HG03135 (cell line): ENCODE results near the gene NEDD8.
"Not testable (repeated sequence)": the region's sequence is repeated elsewhere in the genome, so short reads cannot be mapped to it uniquely, and the experiment has no call there.

Experiments
- ATAC-seq: cut with Tn5 transposase; IDR thresholded peaks from one replicate; pipeline ENCODE4 v1.9.1; 2021; ENCODE audit warnings: mild to moderate bottlenecking, moderate library complexity; ENCODE audit not compliant: unreplicated experiment

Gene NEDD8

DNA sequence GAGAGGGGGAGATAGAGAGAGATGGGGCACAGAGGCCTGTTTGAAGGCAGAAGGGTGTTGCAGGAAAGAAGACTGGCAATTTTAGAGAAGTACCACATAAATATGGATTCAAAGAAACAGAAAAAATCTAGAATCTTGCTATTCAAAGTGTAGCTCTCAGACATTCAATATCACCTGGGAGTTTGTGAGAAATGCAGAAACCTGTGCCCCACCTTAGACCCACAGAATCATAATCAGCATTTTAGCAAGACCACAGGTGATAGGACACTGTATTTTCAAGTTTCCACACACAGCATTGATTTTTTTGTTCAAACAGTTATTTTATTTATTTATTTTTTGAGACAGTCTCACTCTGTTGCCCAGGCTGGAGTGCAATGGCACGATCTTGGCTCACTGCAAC, 3.3 kb downstream of the NEDD8 start:
- no peak for ATAC-seq

DNA sequence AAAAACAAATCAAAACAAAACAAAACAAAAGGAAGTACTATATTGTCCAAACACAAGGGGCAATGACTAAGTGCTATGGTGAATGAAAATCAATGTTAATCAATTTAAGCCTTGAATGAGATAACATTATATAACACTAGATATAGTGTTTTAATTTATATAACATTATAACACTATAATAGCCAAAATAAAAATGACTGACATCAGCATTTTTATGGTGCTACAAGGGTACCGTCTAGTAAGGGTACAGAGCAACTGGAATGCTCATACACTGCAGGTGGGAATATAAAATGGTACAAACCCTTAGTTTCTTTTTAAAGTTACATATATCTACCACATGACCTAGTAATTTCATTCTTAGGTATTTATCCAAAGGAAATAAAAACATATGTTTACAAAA, 5.7 kb downstream of the NEDD8 start:
- no peak for ATAC-seq

DNA sequence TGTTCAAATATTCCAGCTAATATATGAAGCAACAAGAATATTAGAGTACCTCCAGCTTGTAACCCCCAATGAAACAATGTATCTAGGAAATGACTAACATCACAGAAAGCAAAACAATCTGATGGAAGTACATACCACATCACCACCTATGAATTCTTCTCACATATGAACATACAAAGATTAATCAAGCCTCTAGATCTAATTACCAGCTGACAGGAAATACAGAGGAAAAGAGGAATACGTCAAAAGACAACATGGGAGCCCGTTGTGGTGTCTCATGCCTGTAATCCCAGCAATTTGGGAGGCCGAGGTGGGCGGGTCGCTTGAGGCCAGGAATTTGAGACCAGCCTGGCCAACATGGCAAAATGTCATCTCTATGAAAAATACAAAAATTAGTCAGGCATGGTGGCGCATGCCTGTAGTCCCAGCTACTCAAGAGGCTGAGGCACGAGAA, 7.5 kb downstream of the NEDD8 start:
- ATAC-seq, result no peak

DNA sequence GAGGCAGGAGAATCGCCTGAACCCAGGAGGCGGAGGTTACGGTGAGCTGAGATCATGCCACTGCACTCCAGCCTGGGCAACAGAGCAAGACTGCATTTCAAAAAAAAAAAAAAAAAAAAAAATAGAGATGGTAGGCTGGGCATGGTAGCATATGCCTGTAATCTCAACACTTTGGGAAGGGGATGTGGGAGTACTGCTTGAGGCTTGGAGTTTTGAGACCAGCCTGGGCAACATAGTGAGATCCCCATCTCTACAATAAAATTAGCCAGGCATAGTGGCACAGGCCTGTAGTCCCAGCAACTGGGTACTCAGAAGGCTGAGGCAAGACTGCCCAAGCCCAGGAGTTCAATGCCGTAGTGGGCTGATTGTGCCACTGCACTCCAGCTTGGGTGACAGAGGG, 9.2 kb downstream of the NEDD8 start:
- ATAC-seq, result not testable (repeated sequence)

DNA sequence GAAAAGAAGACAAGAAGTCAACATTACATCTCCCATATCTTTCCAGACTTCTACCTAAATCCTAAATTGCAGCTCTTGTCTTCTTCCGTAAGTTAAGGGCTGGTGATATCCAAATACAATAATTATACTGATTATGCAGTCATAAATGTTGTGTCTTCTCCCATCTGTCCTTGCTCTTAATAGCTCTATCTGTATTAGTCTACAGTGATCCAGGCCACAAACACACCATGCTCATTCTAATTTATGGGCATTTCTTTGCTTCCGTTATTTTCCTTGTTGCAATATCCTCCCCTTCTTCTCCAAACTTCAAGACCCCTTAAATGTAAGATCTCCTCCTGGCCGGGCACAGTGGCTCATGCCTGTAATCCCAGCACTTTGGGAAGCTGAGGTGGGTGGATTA, 12.6 kb downstream of the NEDD8 start:
- no peak for ATAC-seq

DNA sequence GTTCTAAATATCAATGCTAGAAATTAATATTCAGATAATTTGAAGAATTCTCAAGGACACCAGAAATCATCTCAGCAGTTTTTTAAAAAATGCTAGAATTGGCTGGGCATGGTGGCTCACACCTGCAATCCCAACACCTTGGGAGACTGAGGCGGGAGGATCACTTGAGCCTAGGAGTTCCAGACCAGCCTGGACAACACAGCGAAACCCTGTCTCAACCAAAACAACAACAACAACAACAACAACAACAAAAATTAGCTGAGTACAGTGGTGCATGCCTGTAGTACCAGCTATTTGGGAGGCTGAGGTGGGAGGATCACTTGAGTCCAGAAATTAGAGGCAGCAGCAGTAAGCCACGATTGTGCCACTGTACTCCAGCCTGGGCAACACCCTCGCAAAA, 13.1 kb downstream of the NEDD8 start:
- no peak for ATAC-seq

DNA sequence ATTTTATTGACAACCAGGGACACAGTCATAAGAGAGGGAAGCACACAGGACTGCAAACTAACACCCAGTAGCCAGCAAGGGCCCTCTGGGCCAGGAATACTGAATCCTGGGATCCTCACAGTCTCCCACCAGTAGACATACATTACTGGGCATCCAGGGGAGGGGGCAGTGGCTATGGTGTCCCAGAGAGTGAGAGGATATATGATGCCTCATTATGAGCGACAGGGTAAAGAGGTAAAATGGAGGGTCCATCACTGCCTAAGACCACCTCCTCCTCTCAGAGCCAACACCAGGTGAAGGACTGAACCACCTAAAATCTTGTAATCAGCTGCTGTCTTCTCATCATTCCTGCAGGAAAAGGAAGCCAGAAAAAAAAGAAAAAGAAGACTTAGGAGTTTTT, 15.3 kb downstream of the NEDD8 start:
- ATAC-seq, result not testable (repeated sequence)

DNA sequence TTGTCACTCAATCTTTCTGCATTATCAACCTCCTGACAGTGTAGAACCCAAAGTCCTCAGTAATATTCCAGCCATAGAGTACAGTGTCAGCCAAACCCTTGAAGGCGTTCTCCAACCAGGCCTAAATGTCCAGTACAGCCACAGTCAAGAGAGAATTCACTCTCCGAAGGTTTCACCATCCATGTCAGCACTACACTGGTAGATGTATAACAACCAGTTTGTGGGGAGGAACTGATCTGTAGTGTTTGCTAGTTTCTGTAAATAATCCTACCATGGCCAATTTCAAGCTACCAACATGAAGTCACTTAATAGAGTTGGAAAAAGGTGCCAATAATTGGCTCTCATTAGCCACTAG, 15.8 kb downstream of the NEDD8 start:
- ATAC-seq, result no peak

DNA sequence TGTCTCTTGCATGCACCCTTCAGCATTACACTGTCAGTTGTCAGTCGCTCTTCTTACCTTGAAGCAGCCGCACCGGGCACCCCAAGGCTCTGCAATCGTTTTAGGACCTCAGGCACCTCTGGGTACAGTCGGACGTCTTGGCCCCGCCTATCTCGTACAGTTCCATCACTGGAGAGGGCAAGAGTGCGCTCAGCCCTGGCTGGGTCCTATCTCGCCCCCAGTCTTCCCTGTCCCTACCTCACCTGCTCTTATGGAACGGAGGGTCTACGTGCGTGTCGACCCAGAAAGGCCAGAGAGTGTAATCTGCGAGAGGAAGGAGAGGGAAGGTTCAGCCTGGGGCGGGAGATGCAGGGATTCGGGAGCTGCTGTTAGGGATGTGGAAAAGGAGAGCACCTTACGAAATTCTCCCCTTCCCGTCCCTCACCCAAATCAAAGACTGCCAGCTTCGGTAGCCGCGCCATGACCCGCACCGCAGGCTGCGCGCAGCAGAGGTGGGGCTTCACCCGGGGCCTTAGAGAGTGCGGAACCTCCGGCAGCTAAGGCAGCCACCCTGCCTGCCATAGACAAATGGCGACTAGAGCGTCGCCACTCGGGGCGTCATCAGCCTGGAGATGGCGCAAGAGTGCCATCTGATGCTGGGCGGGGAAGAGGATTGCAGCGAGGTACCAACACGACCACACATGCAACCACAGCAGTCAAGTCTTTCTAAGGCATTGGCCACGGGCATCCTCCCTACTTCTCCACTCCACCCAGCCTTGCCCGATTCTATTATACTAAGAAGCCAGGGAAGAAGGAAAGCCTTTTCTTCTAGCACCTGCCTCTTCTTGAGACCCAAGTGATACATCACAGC, 16.4 kb downstream of the NEDD8 start, which contains the start of gene MDP1:
Gene MDP1, minus strand, starts transcription at position 572 of the 850 bp plus-strand sequence. Its CDS starts 111 bp downstream, at position 461.
- ATAC-seq, result peak; percentile 64

DNA sequence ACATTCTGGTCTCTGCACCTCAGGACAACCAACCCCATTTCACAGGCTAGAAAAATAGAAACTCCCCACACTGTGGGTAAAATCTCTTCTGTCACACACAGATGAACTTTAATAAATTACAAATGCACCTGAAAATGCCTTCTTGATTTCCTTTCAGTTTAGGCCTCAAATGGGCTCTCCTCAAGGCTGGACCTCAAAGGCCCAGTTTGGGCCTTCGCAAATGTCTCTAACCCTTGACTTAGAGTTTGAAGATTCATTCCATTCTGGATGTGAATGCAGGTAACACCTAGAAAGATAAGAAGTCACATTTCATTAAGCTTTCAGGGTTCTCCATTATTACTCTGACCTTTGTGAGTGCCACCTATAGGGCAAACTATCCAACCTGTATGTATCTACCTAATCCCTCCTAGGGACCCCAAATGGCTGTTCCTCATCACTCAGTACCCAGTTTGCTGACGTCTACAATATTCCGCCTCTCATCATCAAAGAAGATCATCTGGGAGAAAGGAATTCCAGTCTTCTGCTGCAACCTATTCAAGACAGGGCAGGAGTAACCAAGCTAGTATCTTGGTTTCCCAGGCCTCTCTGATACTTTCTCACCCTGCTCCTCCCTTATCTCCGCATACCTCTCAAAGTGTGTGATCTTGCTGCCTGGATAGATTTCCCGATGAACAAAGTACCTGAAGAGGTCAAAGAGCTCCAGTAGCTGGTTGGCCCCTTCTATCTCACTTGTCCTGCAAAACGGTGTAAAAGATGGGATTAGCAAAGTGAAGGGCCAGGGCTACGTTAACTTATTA, 18.1 kb downstream of the NEDD8 start:
- ATAC-seq, result no peak

DNA sequence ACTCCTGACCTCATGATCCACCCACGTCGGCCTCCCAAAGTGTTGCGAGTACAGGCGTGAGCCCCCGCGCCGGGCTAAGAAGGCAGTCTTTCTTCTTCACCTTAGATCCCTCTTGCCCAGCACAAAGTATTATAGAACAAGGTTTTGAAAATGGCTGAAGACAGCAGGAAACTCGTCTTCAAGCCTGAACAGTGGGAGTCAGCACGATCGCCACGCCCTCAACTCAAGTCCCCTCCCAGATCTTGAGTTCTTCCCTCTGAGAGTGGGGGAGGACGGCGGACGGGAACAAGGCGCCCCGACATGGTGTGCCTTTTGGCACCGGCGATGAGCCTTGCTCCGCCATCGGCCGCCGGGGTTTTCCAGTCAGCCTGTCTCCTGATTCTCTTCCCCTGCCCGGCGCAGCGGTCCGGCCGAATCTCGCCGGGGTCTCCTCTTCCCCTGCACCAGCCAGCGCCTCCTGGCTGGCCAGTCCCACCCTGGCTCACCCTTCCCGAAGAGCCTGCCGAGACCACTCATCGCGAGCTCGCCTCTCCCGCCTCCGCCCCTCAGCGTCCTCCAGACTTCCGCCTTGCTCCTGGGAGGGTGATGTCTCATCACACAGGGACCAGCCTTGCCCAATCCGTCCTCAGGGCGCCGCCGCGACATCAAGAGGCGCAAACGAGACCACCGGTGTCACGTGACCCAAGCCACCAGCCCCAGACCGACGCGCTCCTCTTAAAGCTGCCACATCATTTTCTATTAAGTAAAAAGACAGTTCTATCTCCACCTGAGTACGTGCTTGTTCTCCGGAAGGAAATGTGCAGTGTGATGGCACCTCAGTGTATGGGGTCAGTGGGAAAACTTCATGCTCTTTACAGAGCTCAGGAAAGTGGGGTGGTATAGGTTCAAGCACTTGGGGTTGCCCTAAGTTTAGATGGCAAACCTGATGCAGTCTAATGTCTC, 19.0 kb downstream of the NEDD8 start, which contains the start of gene CHMP4A:
Gene CHMP4A, minus strand, starts transcription at position 565 of the 942 bp plus-strand sequence. Its CDS starts 49 bp downstream, at position 516.
- peak; percentile 73 for ATAC-seq

DNA sequence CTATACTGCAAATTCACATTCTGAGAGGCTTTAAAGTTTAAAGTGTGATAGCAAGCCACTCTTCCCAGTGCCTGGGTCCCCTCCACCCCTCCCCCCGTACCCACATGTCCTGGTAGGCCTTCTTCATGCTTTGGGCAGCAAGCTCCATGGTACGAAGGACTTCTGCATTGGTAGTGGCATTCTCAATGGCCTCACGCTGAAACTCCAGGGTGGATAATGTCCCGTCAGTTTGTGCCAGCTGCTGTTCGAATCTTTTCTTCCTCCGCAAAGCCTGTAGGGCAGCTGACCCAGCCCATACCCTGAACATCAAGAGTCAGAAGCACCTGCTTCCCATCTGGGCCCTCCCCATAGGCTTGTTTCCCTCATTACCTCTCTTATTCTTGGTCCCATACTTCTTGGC, 20.9 kb downstream of the NEDD8 start:
- ATAC-seq, result no peak

DNA sequence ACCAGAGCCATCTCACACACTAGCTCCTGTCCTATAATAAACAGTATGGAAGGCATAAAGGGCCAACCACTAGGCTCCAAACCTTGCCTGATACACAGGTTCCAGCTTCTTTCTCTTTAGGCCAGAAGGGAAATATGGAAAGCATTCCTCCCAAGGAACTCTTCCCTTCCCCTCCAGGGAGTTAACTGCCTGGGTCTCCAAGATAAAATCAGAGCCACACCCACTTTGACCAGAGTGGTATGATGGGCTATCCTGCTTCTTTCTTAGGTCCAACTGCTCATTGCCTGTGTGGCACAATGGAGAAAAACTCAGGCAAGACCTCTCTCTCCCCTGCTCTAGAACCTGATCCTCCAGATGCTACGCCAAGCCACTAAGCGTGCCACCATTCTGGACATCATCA, 24.5 kb downstream of the NEDD8 start:
- no peak for ATAC-seq

DNA sequence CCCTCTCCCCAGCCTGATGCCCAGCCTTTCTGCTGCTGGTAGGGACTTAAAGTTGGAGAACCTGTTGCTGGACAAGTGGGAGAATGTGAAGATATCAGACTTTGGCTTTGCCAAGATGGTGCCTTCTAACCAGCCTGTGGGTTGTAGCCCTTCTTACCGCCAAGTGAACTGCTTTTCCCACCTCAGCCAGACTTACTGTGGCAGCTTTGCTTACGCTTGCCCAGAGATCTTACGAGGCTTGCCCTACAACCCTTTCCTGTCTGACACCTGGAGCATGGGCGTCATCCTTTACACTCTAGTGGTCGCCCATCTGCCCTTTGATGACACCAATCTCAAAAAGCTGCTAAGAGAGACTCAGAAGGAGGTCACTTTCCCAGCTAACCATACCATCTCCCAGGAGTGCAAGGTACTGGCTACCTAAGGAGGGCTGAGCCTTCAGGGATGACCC, 25.0 kb downstream of the NEDD8 start:
- ATAC-seq, result no peak

DNA sequence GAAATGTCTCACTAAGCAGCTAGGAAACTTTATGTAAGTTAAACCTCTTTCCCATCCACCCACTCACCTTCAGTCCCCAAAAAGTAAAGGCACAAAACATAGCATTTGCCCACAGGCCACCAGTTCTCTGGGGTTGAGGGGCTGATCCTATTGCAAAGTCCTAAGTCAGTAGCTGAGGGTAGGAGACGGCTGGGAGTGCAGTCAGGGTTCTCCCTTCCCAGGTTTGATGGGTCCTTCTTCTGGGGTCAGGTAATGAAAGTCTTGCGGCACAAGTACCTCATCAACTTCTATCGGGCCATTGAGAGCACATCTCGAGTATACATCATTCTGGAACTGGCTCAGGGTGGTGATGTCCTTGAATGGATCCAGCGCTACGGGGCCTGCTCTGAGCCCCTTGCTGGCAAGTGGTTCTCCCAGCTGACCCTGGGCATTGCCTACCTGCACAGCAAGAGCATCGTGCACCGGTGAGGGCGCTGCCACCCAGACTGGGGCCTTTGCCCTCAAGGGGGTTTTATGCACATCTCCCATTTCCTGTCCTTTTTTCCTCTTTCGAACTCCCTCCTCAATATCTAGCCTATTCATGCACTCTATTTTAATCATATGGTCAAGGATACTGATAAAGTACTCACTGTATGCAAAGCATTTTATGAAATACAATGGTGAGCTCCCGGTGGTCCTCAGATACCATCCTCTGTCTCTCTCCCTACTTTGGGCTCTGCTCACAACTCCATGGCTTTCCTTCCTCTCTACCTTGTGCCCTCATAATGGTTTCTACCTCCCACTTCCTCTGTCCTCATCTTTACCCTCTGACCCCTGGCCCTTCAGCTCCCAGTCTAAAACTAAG, 25.7 kb downstream of the NEDD8 start:
- ATAC-seq, result no peak

DNA sequence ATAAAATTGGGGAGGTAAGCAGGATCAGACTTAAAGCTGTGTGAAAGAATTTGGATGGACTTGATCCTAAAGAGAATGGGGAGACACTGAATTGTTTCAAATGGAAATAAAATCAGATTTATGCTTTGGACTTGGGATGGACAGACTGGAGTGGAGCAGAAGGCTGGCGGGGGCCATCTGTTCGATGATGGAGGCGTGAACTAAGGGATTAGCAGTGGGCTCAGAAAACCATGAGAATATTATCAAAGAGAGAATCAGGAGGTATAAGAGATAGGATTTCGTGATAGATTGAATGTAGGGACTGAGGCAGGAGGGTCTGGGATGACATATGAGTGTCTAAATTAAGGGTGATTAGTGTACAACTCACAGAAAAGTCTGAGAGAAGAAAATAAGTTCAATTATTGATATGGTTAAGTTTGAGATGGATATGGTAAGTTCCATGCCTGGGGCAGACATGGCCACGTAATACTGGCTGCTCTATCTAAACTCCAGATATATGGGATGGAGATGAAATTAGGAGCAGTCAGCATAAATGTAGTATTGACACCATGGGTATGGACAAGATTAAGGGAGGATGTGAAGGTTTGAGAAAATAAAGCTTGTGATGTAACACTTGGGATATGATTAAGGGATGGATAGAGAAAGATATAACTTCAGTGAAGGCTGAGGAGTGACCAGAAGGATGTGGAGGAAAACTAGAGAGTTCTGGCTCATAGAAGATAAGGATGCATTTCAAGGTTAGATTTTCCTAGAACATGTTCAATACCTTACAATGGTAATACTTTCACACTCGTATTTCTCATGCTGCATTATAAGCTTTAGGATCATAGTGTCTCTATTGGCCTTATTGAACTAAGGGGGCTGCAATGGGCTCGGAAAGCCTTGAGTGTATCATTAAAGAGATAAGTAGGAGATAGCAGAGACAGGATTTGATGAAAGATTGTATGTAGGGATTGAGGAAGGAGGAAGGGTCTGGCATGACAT, 27.7 kb downstream of the NEDD8 start:
- no peak for ATAC-seq

DNA sequence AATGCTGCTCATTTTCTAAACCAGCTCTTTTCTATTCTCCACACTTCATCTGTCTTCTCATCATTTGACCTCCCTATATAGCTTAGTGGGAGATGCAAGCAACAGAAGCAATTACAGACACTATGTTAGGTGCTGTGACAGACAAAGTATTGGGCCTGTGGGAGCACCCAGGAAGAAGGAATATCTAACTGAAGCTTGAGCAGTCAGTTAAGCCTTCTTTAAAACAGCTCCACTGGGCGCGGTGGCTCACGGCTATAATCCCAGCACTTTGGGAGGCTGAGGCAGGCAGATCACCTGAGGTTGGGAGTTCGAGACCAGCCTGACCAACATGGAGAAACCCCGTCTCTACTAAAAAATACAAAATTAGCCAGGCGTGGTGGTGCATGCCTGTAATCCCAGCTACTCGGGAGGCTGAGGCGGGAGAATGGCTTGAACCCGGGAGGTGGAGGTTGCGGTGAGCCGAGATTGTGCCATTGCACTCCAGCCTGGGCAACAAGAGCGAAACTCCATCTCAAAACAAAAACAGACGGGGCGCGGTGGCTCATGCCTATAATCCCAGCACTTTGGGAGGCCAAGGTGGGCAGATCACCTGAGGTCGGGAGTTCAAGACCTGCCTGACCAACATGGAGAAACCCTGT, 28.8 kb downstream of the NEDD8 start:
- ATAC-seq, result not testable (repeated sequence)

DNA sequence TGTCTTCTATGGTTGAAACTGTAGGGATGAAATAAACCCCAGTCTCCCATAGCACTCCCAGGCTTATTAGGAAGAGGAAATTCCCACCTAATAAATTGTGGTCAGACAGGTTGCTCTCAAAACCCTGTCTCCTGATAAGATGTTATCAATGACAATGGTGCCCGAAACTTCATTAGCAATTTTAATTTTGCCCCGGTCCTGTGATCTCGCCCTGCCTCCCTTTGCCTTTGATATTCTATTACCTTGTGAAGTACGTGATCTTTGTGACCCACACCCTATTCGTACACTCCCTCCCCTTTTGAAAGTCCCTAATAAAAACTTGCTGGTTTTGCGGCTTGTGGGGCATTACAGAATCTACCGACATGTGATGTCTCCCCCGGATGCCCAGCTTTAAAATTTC, 29.6 kb downstream of the NEDD8 start:
- ATAC-seq, result not testable (repeated sequence)
